Psoas muscle (tissue), 8 donors: ENCODE results near the gene CSTA. TPM values are rescaled to one million over a fixed set of nuclear protein-coding genes. Genes with fewer than 3 reads are reported as not detected.

Experiments used
- ATAC-seq, 4 donors: fragments of 200-7000 bp; cut with Tn5 transposase; one replicate each; pipeline ENCODE4 v1.9.1; 2020; ENCODE audit warnings: moderate library complexity in 3 of 4, mild to moderate bottlenecking in 2 of 4
- DNase-seq, 2 donors: peaks; one replicate each; pipeline ENCODE4 v3.0.0-alpha.2; 2020
- H3K27ac ChIP-seq: fragments of 200-600 bp; one replicate; pipeline ENCODE4 v1.8.0; 2022
- H3K27me3 ChIP-seq, 3 donors: fragments of 200-600 bp in 1 of 3; one replicate each; pipeline versions ENCODE4 v1.6.1 to v1.8.0; 2013 to 2022; ENCODE audit warnings: low read length in 2 of 3, mild to moderate bottlenecking in 2 of 3, moderate library complexity in 1 of 3; ENCODE audit not compliant: insufficient read depth in 3 of 3
- H3K36me3 ChIP-seq, 2 donors: fragments of 200-600 bp in 1 of 2; one replicate each; pipeline versions ENCODE4 v1.6.1 to v1.8.0; 2013 to 2022; ENCODE audit warnings: low read depth in 1 of 2, mild to moderate bottlenecking in 1 of 2, moderate library complexity in 1 of 2; ENCODE audit not compliant: insufficient read depth in 1 of 2
- H3K4me1 ChIP-seq: fragments of 200-600 bp; one replicate; pipeline ENCODE4 v1.8.0; 2022
- H3K4me3 ChIP-seq: fragments of 200-600 bp; one replicate; pipeline ENCODE4 v1.8.0; 2022; ENCODE audit warnings: mild to moderate bottlenecking
- H3K9me3 ChIP-seq: fragments of 200-600 bp; one replicate; pipeline ENCODE4 v1.8.0; 2022
- WGBS, 3 donors: extraction: QIAGEN DNeasy Blood & Tissue Kit; methylation state at CpG; one replicate each; pipeline versions ENCODE4 v1.1.6 to v1.1.7; 2013; 5-methylcytosine and 5-hydroxymethylcytosine counted together
- intact Hi-C, 2 donors: fragments of 100-400 bp; cut with DNase I; formaldehyde crosslinking; loops; one replicate each; pipeline versions ENCODE4 v1.11.0 to v1.14.2; 2022
- long read RNA-seq, 2 donors: library from polyadenylated mRNA; unstranded; transcript quantifications; one replicate each; pipeline ENCODE4 v2.0.0, GENCODE V29; 2021
- polyA plus RNA-seq, 3 donors: library from polyadenylated mRNA; stranded (reverse); fragments of 200-250 nt; gene quantifications; one replicate each; pipeline ENCODE4 v1.2.3, GENCODE V29; 2013
- total RNA-seq, 4 donors: library from RNA; stranded (reverse); fragmentation: NEBNext Ultra II Directional in 2 of 4; extraction: Animal tissue kit (Norgen Biotek cat#: 25700) in 2 of 4; gene quantifications; one replicate each; pipeline versions ENCODE4 v1.2.1 to v1.2.4, GENCODE V29; 2021 to 2023
- TF ChIP-seq, protein P1 (sequence below): fragments of 200-600 bp; IDR thresholded peaks from one replicate; pipeline ENCODE4 v1.8.0; 2022; ENCODE audit warnings: antibody characterized with exemption
- donor health status: healthy with polysubstance abuse.
- donor health status: DM: no; HTN: no; CAD: no; lungs with moderate emphysema.
- donor health status: Bipolar disorder and iron deficiency.
- donor health status: healthy.
- donor health status: DM: yes; HTN: yes; CAD: no.
- donor health status: DM: no; HTN: no; CAD: no.
- donor health status: DM: no; HTN: no; CAD: no.
- donor health status: DM: yes; HTN: yes; CAD: no.

CSTA gene, protein sequence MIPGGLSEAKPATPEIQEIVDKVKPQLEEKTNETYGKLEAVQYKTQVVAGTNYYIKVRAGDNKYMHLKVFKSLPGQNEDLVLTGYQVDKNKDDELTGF
- total RNA-seq: under 1 TPM; 0.40 to 0.84 (median 0.81) TPM
- 1 to 10 TPM in 2 of 3 donors, under 1 TPM in 1; 0.67 to 3.3 (median 2.1) TPM for polyA plus RNA-seq
- long read RNA-seq, donor 1, partial matches to known transcripts: 0 of 1 reads
- long read RNA-seq, donor 1, other reads (novel, unspliced or antisense): 0 of 1 reads
- long read RNA-seq, donor 2, partial matches to known transcripts: 0 of 1 reads
- long read RNA-seq, donor 2, other reads (novel, unspliced or antisense): 0 of 1 reads

- intact Hi-C loops: no loop called here
- Histone ChIP-seq H3K4me3 (no peak within 1 kb of the TSS), H3K36me3 (no peaks in the 10 kb centered on the region), H3K4me1 (no peaks in the 10 kb centered on the region), H3K27me3 (no peaks in the 10 kb centered on the region), H3K9me3 (no peaks in the 10 kb centered on the region), H3K27ac (no peak within 1 kb of the TSS)
- 37 to 57% (median 41%) methylated on average over 6 of the region's 6 CpGs for WGBS, 3 donors
- ATAC-seq (no peak), DNase-seq (no peak)
- TF ChIP-seq, protein P1, sequence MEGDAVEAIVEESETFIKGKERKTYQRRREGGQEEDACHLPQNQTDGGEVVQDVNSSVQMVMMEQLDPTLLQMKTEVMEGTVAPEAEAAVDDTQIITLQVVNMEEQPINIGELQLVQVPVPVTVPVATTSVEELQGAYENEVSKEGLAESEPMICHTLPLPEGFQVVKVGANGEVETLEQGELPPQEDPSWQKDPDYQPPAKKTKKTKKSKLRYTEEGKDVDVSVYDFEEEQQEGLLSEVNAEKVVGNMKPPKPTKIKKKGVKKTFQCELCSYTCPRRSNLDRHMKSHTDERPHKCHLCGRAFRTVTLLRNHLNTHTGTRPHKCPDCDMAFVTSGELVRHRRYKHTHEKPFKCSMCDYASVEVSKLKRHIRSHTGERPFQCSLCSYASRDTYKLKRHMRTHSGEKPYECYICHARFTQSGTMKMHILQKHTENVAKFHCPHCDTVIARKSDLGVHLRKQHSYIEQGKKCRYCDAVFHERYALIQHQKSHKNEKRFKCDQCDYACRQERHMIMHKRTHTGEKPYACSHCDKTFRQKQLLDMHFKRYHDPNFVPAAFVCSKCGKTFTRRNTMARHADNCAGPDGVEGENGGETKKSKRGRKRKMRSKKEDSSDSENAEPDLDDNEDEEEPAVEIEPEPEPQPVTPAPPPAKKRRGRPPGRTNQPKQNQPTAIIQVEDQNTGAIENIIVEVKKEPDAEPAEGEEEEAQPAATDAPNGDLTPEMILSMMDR: no peak
Observed at GRCh38 chr3:122324871-122325323, at the start of gene CSTA. Gene CSTA (plus strand): TSS chr3:122325248. CDS start chr3:122325293, 45 bp downstream.

DNA sequence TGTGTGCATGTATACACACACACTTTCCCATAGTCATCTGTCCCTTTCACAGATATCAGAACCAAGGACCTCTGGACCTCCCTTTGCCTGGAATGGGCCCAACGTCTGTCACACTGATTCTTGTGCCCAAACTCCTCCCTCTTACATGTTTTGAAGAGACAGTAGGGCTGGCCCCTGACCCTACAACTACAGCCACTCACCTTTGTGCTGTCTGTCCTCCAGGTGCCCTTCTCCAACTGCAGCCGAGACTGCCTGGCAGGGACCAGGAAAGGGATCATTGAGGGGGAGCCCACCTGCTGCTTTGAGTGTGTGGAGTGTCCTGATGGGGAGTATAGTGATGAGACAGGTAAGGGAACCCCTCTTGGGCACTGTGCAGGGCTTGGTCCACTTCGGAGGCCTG is 43.2 kb upstream of the CSTA start:
- intact Hi-C loops: no loop called here
- H3K27me3 ChIP-seq: no peaks in the 10 kb centered on the region
- no peak overlapping the region for H3K27ac ChIP-seq
- TF ChIP-seq, protein P1: no peak
- WGBS, 3 donors: 55 to 59% (median 55%) methylated on average over 3 of the region's 3 CpGs
- no peaks in the 10 kb centered on the region for H3K36me3 ChIP-seq
- no peak for DNase-seq
- H3K4me1 ChIP-seq: no peaks in the 10 kb centered on the region
- H3K4me3 ChIP-seq: no peak overlapping the region
- ATAC-seq: no peak
- no peaks in the 10 kb centered on the region for H3K9me3 ChIP-seq

DNA sequence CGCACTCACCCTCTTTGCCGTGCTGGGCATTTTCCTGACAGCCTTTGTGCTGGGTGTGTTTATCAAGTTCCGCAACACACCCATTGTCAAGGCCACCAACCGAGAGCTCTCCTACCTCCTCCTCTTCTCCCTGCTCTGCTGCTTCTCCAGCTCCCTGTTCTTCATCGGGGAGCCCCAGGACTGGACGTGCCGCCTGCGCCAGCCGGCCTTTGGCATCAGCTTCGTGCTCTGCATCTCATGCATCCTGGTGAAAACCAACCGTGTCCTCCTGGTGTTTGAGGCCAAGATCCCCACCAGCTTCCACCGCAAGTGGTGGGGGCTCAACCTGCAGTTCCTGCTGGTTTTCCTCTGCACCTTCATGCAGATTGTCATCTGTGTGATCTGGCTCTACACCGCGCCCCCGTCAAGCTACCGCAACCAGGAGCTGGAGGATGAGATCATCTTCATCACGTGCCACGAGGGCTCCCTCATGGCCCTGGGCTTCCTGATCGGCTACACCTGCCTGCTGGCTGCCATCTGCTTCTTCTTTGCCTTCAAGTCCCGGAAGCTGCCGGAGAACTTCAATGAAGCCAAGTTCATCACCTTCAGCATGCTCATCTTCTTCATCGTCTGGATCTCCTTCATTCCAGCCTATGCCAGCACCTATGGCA is 41.1 kb upstream of the CSTA start:
- WGBS, 3 donors: 79 to 83% (median 79%) methylated on average over 21 to 22 of the region's 22 CpGs
- no peaks in the 10 kb centered on the region for H3K9me3 ChIP-seq

GRCh38 chr3:122284486-122284885 is 40.6 kb upstream of the CSTA start:
- H3K27me3 ChIP-seq: no peaks in the 10 kb centered on the region
- WGBS, 3 donors: 88 to 91% (median 90%) methylated on average over 20 of the region's 20 CpGs
- no peaks in the 10 kb centered on the region for H3K36me3 ChIP-seq
- DNase-seq (no peak), ATAC-seq (no peak)
- H3K27ac ChIP-seq: no peak overlapping the region
- no peak overlapping the region for H3K4me3 ChIP-seq
- TF ChIP-seq, protein P1: no peak
- H3K9me3 ChIP-seq: no peaks in the 10 kb centered on the region
- no peaks in the 10 kb centered on the region for H3K4me1 ChIP-seq
- intact Hi-C loops: no loop called here

More for the DNA sequence above, 41.1 kb upstream of the CSTA start:
- no peak overlapping the region for H3K4me3 ChIP-seq
- no peaks in the 10 kb centered on the region for H3K27me3 ChIP-seq
- DNase-seq (no peak), ATAC-seq (no peak)
- TF ChIP-seq, protein P1: no peak
- no peak overlapping the region for H3K27ac ChIP-seq
- intact Hi-C loops: no loop called here
- H3K36me3 ChIP-seq: no peaks in the 10 kb centered on the region
- no peaks in the 10 kb centered on the region for H3K4me1 ChIP-seq
